HFF-Myc (cell line): ENCODE data around the gene DLG2.

Experiments used
- DNase-seq: peaks from one replicate; pipeline ENCODE4 v3.0.0-alpha.2; 2011; ENCODE audit warnings: low read depth; ENCODE audit errors: extremely low read depth
- H3K4me3 ChIP-seq: replicated peaks from 2 replicates; pipeline ENCODE4 v1.5.1; 2011; ENCODE audit warnings: low read depth, mild to moderate bottlenecking, control low read depth, low read length
- TF ChIP-seq, protein P1 (sequence below): IDR thresholded peaks from 2 replicates; pipeline ENCODE4 v1.5.1; 2012; ENCODE audit warnings: mild to moderate bottlenecking, low read depth, low read length, control low read depth; ENCODE audit errors: missing control alignments

Gene DLG2

DNA sequence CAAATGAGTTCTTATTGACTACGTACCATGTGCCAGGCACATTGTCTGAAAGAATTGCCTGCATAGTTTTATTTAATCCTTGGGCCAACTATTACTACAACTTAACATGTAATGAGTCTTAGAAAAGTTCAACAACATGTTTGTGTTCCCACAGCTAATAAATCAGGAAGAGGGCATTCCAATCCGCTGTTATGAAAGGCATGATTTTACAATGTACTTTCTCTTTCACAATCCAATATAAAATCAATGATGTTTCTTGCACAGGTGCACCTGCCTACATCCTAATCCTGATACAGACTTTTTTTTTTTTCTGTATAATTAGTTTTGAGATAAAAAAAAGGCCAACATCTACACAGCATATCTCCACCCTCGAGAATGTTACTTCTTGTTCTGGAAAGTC is 1612.6 kb downstream of the DLG2 start:
- no peak for DNase-seq
- TF ChIP-seq, protein P1, sequence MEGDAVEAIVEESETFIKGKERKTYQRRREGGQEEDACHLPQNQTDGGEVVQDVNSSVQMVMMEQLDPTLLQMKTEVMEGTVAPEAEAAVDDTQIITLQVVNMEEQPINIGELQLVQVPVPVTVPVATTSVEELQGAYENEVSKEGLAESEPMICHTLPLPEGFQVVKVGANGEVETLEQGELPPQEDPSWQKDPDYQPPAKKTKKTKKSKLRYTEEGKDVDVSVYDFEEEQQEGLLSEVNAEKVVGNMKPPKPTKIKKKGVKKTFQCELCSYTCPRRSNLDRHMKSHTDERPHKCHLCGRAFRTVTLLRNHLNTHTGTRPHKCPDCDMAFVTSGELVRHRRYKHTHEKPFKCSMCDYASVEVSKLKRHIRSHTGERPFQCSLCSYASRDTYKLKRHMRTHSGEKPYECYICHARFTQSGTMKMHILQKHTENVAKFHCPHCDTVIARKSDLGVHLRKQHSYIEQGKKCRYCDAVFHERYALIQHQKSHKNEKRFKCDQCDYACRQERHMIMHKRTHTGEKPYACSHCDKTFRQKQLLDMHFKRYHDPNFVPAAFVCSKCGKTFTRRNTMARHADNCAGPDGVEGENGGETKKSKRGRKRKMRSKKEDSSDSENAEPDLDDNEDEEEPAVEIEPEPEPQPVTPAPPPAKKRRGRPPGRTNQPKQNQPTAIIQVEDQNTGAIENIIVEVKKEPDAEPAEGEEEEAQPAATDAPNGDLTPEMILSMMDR: no peak
- no peak overlapping the region for H3K4me3 ChIP-seq

DNA sequence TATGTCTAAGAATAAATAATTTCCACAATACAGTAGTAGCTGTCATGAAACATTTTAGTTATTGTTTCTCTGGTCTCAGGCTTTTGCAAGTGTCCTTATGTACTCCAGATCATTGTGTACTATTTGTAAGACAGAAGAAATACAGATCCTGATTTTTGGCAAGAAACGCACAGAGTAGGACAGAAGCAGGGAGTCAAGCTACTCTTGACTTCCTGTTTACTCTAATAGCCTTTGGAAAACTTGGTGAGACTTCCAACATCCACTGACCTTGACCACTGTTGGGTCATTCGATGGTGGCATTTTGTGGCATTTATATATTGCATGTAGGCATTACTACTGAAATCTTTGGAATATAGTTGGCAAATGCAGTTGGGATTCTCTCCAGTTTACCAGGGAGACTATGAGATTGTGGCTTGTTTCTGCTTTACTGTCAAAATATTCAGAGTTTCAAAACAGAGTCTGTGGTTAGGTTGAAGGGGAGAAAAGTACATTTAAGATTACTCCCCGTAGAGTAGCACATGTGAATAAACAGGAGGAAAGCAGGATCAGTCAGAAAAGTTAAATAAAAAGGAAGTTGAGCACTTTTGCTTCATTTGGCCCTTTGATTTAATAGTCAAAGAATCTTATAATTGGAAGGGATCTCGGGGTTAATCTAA is 1614.8 kb downstream of the DLG2 start:
- TF ChIP-seq, protein P1: no peak
- no peak for DNase-seq
- H3K4me3 ChIP-seq: no peak overlapping the region

DNA sequence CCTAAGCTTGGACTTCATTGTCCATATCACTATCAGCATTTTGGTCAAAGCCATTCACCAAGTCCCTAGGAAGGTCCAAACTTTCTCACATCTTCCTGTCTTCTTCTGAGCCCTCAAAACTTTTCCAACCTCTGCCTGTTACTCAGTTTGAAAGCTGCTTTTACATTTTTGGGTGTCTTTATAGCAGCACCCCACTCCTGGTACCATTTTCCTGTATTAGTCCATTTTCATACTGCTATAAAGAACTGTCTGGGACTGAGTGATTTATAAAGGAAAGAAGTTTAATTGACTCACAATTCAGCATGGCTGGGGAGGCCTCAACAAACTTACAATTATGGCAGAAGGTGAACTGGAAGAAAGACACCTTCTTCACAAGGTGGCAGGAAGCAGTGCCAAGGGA is 1624.0 kb downstream of the DLG2 start:
- TF ChIP-seq, protein P1: no peak
- H3K4me3 ChIP-seq: no peak overlapping the region
- no peak for DNase-seq

DNA sequence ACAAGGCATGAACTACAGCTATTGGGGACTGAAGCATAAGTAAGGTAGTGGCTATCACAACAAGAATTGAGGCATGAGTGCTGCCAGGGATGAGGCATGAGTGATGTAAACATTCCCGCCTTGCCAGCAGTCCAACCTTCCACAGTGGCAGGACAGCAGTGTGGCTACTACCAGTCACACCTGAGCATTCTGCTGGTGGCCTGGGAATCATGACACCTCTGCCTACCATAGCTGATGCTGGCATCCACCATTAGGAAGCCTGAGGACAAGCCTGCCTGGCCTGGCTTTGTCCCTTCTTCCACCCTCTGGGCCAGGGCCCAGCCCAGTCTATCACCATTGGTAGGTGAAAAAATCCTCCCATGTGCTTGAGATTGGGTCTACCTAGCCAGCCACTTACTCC is 1628.2 kb downstream of the DLG2 start:
- no peak overlapping the region for H3K4me3 ChIP-seq
- TF ChIP-seq, protein P1: no peak
- DNase-seq: no peak

DNA sequence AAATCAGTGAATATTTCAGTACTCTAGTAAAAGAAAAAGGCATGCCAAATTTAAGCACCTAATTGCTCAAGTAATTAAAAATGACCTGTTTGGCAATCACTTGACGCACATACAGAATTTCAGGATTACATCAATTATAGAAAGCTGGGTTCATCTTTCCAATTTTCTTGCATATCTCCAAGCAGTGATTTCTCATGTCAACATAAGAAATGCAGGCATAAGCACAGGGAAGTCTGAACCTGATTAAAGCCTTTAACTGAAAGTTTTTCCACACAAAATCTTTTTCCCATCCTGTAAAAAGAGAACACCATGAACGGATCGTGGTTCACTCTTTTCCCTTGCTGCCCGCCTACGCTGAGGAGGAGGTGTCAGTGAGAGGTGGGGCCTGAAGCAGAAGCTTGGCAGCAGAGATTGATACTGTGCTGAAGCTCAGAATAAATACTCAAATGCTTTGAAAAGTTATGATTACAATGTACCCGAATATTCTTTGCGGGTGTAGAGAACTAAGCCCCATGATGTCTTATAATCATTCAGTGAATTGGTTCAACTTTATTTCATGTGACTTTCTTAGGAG is 1636.9 kb downstream of the DLG2 start:
- TF ChIP-seq, protein P1: no peak
- no peak overlapping the region for H3K4me3 ChIP-seq
- no peak for DNase-seq

DNA sequence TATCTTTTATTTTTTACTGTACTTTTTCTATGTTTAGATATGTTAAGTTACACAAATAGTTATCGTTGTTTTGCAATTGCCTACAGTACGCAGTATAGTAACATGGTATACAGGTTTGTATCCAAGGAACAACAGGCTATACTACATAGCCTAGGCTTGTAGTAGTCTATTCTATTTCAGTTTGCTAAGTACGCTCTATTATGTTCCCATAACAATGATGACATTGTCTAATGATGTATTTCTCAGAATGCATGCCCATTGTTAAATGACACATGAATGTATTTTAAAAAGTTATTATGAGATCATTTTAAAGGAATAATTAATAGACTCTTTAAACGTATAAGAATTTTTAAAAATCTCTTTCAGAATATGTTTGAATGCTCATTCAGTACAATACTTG is 1644.3 kb downstream of the DLG2 start:
- DNase-seq: no peak
- no peak overlapping the region for H3K4me3 ChIP-seq
- TF ChIP-seq, protein P1: no peak
